Measurements from ENCODE around the gene NFKBIB. TPM values are rescaled to one million over a fixed set of nuclear protein-coding genes. Genes with fewer than 3 reads are reported as not detected.

Gene NFKBIB
- polyA plus RNA-seq, 1 donor from 2014 or later: 21.4 TPM

GRCh38 chr19:38941979-38942378, 42.2 kb downstream of the NFKBIB start:
- H3K9me3 ChIP-seq (ENCODE audit: low read length): no peaks in the 10 kb centered on the region
- no peak overlapping the region for H3K4me3 ChIP-seq (ENCODE audit: low read length)
- H3K9me2 ChIP-seq (ENCODE audit: insufficient read depth, low read length): no peaks in the 10 kb centered on the region
- TF ChIP-seq REST (IDR thresholded peaks at IDR 0.05; ENCODE audit: borderline replicate concordance) (no peak), SMC3 (conservative IDR thresholded peaks at IDR 0.05; ENCODE audit: poor library complexity) (no peak), MXI1 (conservative IDR thresholded peaks at IDR 0.05; ENCODE audit: poor library complexity, severe bottlenecking) (no peak)
- no peaks in the 10 kb centered on the region for H3K79me2 ChIP-seq (replicated peaks; ENCODE audit: insufficient read depth, low read length)
- H3K36me3 ChIP-seq (ENCODE audit: insufficient read depth, low read length): no peaks in the 10 kb centered on the region
- H3K9ac ChIP-seq (ENCODE audit: low read length): no peak overlapping the region
- H4K20me1 ChIP-seq (ENCODE audit: insufficient read depth): no peaks in the 10 kb centered on the region
- no peaks in the 10 kb centered on the region for H3F3A ChIP-seq (ENCODE audit: insufficient read depth, low read length, poor library complexity, severe bottlenecking)
- no peak overlapping the region for H2AFZ ChIP-seq (ENCODE audit: low read depth, low read length)
- H3K27ac ChIP-seq (ENCODE audit: low read length): no peak overlapping the region
- H3K4me2 ChIP-seq (ENCODE audit: low read length): no peak overlapping the region
- no peaks in the 10 kb centered on the region for H3K27me3 ChIP-seq (ENCODE audit: insufficient read depth, low read depth, low read length)

- Histone ChIP-seq H2AFZ (ENCODE audit: low read depth, low read length) (no peak overlapping the region), H4K20me1 (ENCODE audit: insufficient read depth) (no peaks in the 10 kb centered on the region), H3K27ac (ENCODE audit: low read length) (no peak overlapping the region), H3F3A (ENCODE audit: insufficient read depth, low read length, poor library complexity, severe bottlenecking) (no peaks in the 10 kb centered on the region), H3K9ac (ENCODE audit: low read length) (no peak overlapping the region), H3K4me2 (ENCODE audit: low read length) (no peak overlapping the region), H3K4me3 (ENCODE audit: low read length) (no peak overlapping the region), H3K36me3 (ENCODE audit: insufficient read depth, low read length) (no peaks in the 10 kb centered on the region), H3K79me2 (replicated peaks; ENCODE audit: insufficient read depth, low read length) (no peaks in the 10 kb centered on the region), H3K9me3 (ENCODE audit: low read length) (no peaks in the 10 kb centered on the region), H3K27me3 (ENCODE audit: insufficient read depth, low read depth, low read length) (no peaks in the 10 kb centered on the region), H3K9me2 (ENCODE audit: insufficient read depth, low read length) (no peaks in the 10 kb centered on the region)
- no peak for TF ChIP-seq RAD21 (conservative IDR thresholded peaks at IDR 0.05)
- no peak for TF ChIP-seq MXI1 (conservative IDR thresholded peaks at IDR 0.05; ENCODE audit: poor library complexity, severe bottlenecking)
- TF ChIP-seq REST (IDR thresholded peaks at IDR 0.05; ENCODE audit: borderline replicate concordance): no peak
- no peak for TF ChIP-seq POLR2AphosphoS5 (IDR thresholded peaks at IDR 0.05)
- no peak for TF ChIP-seq EP300 (conservative IDR thresholded peaks at IDR 0.05; ENCODE audit: poor library complexity, severe bottlenecking)
- no peak for TF ChIP-seq SMC3 (conservative IDR thresholded peaks at IDR 0.05; ENCODE audit: poor library complexity)
- TF ChIP-seq TAF1 (IDR thresholded peaks at IDR 0.05; ENCODE audit: low read depth): no peak
- TF ChIP-seq EZH2 (IDR thresholded peaks at IDR 0.05; ENCODE audit: borderline replicate concordance, insufficient read depth, low read length, poor library complexity, severe bottlenecking): no peak
- TF ChIP-seq CTCF (IDR thresholded peaks at IDR 0.05; ENCODE audit: poor library complexity, severe bottlenecking): no peak
Observed at GRCh38 chr19:38942471-38943181, 42.9 kb downstream of the NFKBIB start.
